Glomerular endothelial cell (primary cell): Measurements from ENCODE around the gene ZNF326. TPM values are rescaled to one million over a fixed set of nuclear protein-coding genes. Genes with fewer than 3 reads are reported as not detected.

Experiments
- DNase-seq: peaks from one replicate; pipeline ENCODE4 v3.0.0-alpha.2; 2011; ENCODE audit warnings: low read depth, low spot score; ENCODE audit errors: extremely low read depth
- total RNA-seq: library from RNA; depleted of rRNA; stranded (reverse); fragments of >200 nt; gene quantifications from 2 replicates; pipeline ENCODE4 v1.2.3, GENCODE V29; 2015

ZNF326 gene, protein sequence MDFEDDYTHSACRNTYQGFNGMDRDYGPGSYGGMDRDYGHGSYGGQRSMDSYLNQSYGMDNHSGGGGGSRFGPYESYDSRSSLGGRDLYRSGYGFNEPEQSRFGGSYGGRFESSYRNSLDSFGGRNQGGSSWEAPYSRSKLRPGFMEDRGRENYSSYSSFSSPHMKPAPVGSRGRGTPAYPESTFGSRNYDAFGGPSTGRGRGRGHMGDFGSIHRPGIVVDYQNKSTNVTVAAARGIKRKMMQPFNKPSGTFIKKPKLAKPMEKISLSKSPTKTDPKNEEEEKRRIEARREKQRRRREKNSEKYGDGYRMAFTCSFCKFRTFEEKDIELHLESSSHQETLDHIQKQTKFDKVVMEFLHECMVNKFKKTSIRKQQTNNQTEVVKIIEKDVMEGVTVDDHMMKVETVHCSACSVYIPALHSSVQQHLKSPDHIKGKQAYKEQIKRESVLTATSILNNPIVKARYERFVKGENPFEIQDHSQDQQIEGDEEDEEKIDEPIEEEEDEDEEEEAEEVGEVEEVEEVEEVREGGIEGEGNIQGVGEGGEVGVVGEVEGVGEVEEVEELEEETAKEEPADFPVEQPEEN
- 8.4 and 16.8 TPM in 2 replicates for total RNA-seq

GRCh38 chr1:89994805-89995597 is at the start of gene ZNF326:
Gene ZNF326, plus strand, starts transcription at chr1:89995110. Its CDS starts 148 bp downstream, at chr1:89995258.
- peak; percentile 85 for DNase-seq

- no peak for DNase-seq
These were observed 48.9 kb upstream of the ZNF326 start for GRCh38 chr1:89945852-89946476.

DNA sequence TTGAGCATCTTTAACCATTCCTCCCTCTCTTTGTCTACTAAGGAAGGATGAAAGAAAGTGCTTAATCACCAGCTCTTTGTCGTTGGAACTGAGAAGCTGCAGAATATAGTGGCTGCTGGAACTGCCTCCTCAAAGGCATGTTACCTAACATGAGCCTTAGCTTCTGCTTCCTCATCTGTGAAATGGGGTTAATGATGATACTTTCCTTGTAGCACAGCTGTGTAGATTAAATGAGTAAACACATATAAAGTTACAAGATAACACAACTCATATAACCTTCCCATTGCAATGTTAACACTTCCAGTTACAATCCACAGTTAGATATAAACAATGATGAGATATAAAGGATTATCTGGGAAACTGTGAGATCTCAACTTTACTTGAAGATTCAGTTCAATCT is 48.4 kb upstream of the ZNF326 start:
- DNase-seq = no peak

GRCh38 chr1:89948722-89949345 is 46.1 kb upstream of the ZNF326 start:
- DNase-seq = no peak

DNA sequence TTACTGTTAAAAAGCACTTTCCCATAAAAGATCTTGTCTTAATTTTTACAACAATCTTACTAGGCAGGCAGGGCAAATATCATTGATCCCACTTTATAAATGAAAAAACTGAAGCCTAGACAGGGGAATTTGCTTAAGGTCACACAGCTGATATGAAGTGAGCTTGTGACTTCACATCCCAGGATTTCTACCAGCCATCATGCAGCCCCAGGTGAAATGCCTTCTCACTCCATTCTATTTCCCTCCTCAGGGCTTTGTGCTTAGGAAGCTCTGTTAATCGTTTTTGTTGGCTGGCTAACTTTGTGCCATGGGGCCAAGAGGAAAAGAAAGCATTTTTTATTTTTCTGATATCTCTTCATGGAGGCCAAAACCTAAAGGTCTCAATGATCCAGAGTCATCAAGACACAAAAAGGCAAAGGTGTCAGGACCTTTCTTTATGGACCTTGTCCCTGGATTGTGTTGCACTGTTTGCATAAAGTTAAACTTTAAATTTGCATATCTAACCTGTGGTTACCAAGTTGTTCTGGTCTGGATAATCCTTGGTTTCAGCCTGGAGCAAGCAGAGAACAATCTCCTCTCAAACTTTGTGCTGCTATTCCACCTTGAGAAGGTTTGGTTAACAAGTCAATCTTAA is 44.8 kb upstream of the ZNF326 start:
- DNase-seq = no peak

DNA sequence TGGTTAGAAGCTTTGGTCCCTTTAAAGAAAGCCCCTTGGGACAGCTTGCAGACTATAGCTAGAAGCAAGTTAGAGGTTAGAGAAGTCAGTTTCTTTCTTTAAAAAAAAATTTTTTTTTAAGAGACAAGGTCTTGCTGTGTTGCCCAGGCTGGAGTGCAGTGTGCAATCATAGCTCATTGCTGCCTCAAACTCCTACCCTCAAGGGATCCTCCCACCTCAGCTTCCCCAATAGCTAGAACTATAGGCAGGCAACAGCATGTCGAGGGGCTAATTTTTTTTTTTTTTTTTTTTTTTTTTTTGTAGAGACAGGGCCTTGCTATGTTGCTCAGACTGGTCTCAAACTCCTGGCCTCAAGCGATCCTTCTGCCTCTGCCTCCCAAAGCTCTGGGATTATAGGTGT is 44.2 kb upstream of the ZNF326 start:
- no peak for DNase-seq

- no peak for DNase-seq
These were observed 42.9 kb upstream of the ZNF326 start for GRCh38 chr1:89951766-89952604.

DNA sequence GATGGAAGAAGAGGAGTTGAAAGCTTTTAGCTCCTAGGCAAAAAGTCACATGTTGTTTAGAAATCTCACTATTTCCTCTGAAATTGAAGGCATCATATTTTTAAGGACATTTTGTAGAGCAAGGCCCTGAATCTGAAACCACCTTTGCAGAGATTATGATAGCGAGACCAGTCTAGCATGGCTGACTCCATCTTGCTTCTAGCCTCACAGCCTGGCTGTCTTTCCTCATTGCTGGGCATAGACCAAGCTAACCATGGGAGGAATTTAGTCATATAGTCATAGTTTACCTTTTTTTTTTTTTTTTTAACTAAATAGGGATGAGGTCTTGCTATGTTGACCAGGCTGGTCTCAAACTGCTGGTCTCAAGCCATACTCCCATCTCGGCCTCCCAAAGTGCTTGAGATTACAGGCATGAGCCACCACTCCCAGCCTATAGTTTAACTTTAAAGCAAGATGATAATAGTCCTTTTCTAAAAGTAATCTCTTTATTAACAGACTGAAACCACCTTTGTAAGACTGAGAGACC is 42.2 kb upstream of the ZNF326 start:
- no peak for DNase-seq

GRCh38 chr1:89953131-89953626 is 41.7 kb upstream of the ZNF326 start:
- no peak for DNase-seq

- DNase-seq = no peak
These were observed 41.0 kb upstream of the ZNF326 start for GRCh38 chr1:89953929-89954328.

- no peak for DNase-seq
These were observed 40.5 kb upstream of the ZNF326 start for GRCh38 chr1:89954401-89954800.

GRCh38 chr1:89955311-89956205 is 39.4 kb upstream of the ZNF326 start:
- no peak for DNase-seq

DNA sequence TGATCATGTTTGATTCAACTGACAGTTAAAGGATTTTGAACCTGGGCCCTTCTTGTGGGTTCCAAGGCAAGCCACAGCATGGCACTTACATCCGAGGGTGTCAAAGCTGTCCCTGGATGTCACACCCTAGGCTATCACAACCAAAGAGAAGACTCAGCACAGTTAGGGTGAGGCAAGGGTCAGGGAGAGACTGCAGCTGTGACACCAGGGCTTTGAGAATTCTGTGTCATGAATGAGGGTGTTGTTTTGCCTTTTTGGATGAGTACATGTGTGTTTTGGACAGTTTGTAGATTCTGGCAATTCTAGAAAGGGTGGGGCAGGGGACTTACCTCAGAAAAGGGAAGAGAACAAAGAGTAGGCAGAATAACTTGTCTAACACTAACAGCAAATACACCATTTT is 37.8 kb upstream of the ZNF326 start:
- no peak for DNase-seq

DNA sequence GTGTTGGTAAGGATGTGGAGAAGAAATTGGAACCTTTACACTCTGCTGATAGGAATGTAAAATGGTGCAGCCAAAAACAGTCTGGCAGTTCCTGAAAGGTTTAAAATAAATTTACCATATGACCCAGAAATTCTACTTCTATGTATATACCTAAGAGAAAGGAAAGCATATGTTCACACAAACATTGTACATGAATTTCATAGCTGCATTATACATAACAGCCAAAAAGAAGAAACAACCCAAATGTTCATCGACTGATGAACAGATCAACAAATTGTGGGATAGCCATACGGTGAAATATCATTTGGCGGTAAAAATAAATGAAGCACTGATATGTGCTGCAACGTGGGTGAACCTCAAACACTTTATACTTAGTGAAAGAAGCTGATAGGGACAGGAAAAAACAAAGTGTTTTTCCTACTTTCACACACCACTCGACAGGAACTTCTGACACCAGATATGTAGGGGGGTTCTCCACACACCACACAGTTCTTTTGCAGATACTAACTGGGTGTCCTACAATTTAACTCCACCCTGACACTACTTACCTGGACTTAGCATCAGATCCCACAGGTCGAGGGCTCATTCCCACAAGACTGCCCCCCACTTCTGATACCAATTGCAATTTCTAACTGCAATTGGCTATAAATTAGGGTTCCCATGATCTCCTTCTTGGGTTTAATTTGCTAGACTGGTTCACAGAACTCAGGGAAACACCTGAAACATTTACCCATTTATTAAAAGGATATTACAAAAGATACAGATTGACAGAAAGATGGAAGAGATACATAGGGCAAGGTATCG is 35.9 kb upstream of the ZNF326 start:
- DNase-seq = no peak

GRCh38 chr1:89959719-89960118 is 35.2 kb upstream of the ZNF326 start:
- DNase-seq = no peak

GRCh38 chr1:89962024-89962741 is 32.7 kb upstream of the ZNF326 start:
- no peak for DNase-seq

GRCh38 chr1:89962742-89963075 is 32.2 kb upstream of the ZNF326 start:
- no peak for DNase-seq
